ENCODE measurements around the gene B3GNT4.

GRCh38 chr12:122205053-122205925 is 1.8 kb downstream of the B3GNT4 start:
- TF ChIP-seq CTCF (IDR thresholded peaks at IDR 0.05) (no peak), EP300 (IDR thresholded peaks at IDR 0.05) (no peak), POLR2A (IDR thresholded peaks at IDR 0.05) (no peak), POLR2AphosphoS5 (IDR thresholded peaks at IDR 0.05) (no peak)
